Right atrium auricular region (tissue), 2 donors: ENCODE data around the gene CEPT1. TPM values are rescaled to one million over a fixed set of nuclear protein-coding genes. Genes with fewer than 3 reads are reported as not detected.
"Not testable (repeated sequence)": the region's sequence is repeated elsewhere in the genome, so short reads cannot be mapped to it uniquely, and the experiment has no call there.

Source experiments
- DNase-seq: peaks from one replicate; pipeline ENCODE4 v3.0.0-alpha.2; 2019; ENCODE audit warnings: low spot score
- H3K27ac ChIP-seq, 2 donors: fragments of 200-600 bp; sonication (generic); 1 replicate in 1 of 2; 2 replicates in 1 of 2; pipeline ENCODE4 v1.5.1; 2016 to 2019
- H3K27me3 ChIP-seq, 2 donors: fragments of 200-600 bp; sonication (generic); one replicate each; pipeline versions ENCODE4 v1.5.1 to v1.6.0; 2017 to 2019
- H3K36me3 ChIP-seq: fragments of 200-600 bp; sonication (generic); one replicate; pipeline ENCODE4 v1.5.1; 2016
- H3K4me1 ChIP-seq, 2 donors: fragments of 200-600 bp; sonication (generic); one replicate each; pipeline versions ENCODE4 v1.5.1 to v1.6.0; 2017 to 2019
- H3K4me3 ChIP-seq, 2 donors: fragments of 200-600 bp; sonication (generic); 1 replicate in 1 of 2; 2 replicates in 1 of 2; pipeline ENCODE4 v1.5.1; 2017 to 2019; ENCODE audit warnings: mild to moderate bottlenecking in 1 of 2, moderate library complexity in 1 of 2
- H3K9me3 ChIP-seq, 2 donors: fragments of 200-600 bp; sonication (generic); one replicate each; pipeline ENCODE4 v1.5.1; 2019
- CTCF ChIP-seq, 2 donors: fragments of 200-600 bp; sonication (generic); IDR thresholded peaks; one replicate each; pipeline ENCODE4 v1.5.1; 2019; ENCODE audit warnings: antibody characterized with exemption in 2 of 2
- total RNA-seq, 2 donors: library from RNA; depleted of rRNA; stranded (reverse); fragments of >200 nt; gene quantifications; one replicate each; pipeline ENCODE4 v1.1.0, GENCODE V29; 2016

CEPT1 gene
- total RNA-seq, 2 donors from 2014 or later, result 11.6 to 14.0 TPM

GRCh38 chr1:111214884-111215283 is 74.9 kb downstream of the CEPT1 start:
- no peaks in the 10 kb centered on the region for H3K9me3 ChIP-seq
- no peak for TF ChIP-seq CTCF (IDR thresholded peaks at IDR 0.05)
- no peaks in the 10 kb centered on the region for H3K4me1 ChIP-seq

GRCh38 chr1:111215285-111215684 is 75.3 kb downstream of the CEPT1 start:
- DNase-seq, H3K27ac ChIP-seq, H3K36me3 ChIP-seq, H3K4me3 ChIP-seq, H3K4me1 ChIP-seq, H3K27me3 ChIP-seq, H3K9me3 ChIP-seq: not testable (repeated sequence)

More at GRCh38 chr1:111214884-111215283, 74.9 kb downstream of the CEPT1 start:
- no peak overlapping the region for H3K4me3 ChIP-seq
- no peaks in the 10 kb centered on the region for H3K27me3 ChIP-seq
- H3K36me3 ChIP-seq, result no peaks in the 10 kb centered on the region
- DNase-seq, result no peak
- H3K27ac ChIP-seq, result no peak overlapping the region

- Histone ChIP-seq H3K4me3 (no peak overlapping the region), H3K27me3 (no peaks in the 10 kb centered on the region), H3K36me3 (no peaks in the 10 kb centered on the region), H3K4me1 (no peaks in the 10 kb centered on the region), H3K27ac (no peak overlapping the region), H3K9me3 (no peaks in the 10 kb centered on the region)
- no peak for DNase-seq
- no peak for TF ChIP-seq CTCF (IDR thresholded peaks at IDR 0.05)
Measured at GRCh38 chr1:111216751-111217150, 76.7 kb downstream of the CEPT1 start.

- no peaks in the 10 kb centered on the region for H3K27me3 ChIP-seq
- no peak for DNase-seq
- no peak for TF ChIP-seq CTCF (IDR thresholded peaks at IDR 0.05)
- H3K36me3 ChIP-seq, result no peaks in the 10 kb centered on the region
- H3K4me1 ChIP-seq, result peaks cover 0 to 1% of the 10 kb centered on the region in 2 donors
- H3K4me3 ChIP-seq, result no peak overlapping the region
- no peaks in the 10 kb centered on the region for H3K9me3 ChIP-seq
- no peak overlapping the region for H3K27ac ChIP-seq
Measured at GRCh38 chr1:111217183-111217910, 77.3 kb downstream of the CEPT1 start.

GRCh38 chr1:111218701-111219556 is 78.9 kb downstream of the CEPT1 start:
- H3K4me1 ChIP-seq, result peaks cover 0 to 9% of the 10 kb centered on the region in 2 donors
- H3K27me3 ChIP-seq, result no peaks in the 10 kb centered on the region
- DNase-seq, result no peak
- H3K4me3 ChIP-seq, result no peak overlapping the region
- H3K9me3 ChIP-seq, result no peaks in the 10 kb centered on the region
- no peaks in the 10 kb centered on the region for H3K36me3 ChIP-seq
- TF ChIP-seq CTCF (IDR thresholded peaks at IDR 0.05), result no peak
- no peak overlapping the region for H3K27ac ChIP-seq

- no peaks in the 10 kb centered on the region for H3K9me3 ChIP-seq
- TF ChIP-seq CTCF (IDR thresholded peaks at IDR 0.05), result no peak
- no peaks in the 10 kb centered on the region for H3K27me3 ChIP-seq
- peaks cover 0 to 9% of the 10 kb centered on the region in 2 donors for H3K4me1 ChIP-seq
- H3K27ac ChIP-seq, result no peak overlapping the region
- H3K36me3 ChIP-seq, result no peaks in the 10 kb centered on the region
- no peak for DNase-seq
- H3K4me3 ChIP-seq, result no peak overlapping the region
Measured at GRCh38 chr1:111219557-111220286, 79.7 kb downstream of the CEPT1 start.
